GM12892 (cell line): Measurements from ENCODE around the gene HECTD3.

Experiments used
- DNase-seq: peaks from one replicate; pipeline ENCODE4 v3.0.0; 2011; ENCODE audit not compliant: insufficient read length
- FAIRE-seq: peaks from 2 replicates; lab custom pipeline; 2011; peaks lifted over from hg19 to GRCh38; lab: Jason Lieb, UNC
- POLR2A ChIP-seq: IDR thresholded peaks from 2 replicates; pipeline ENCODE4 v1.6.1; 2011; ENCODE audit warnings: low read depth, low read length, control low read depth
- POLR2AphosphoS5 ChIP-seq: IDR thresholded peaks from 2 replicates; pipeline ENCODE4 v1.6.1; 2011; ENCODE audit warnings: low read depth, low read length, control low read depth
- TAF1 ChIP-seq: IDR thresholded peaks from 2 replicates; pipeline ENCODE4 v1.6.1; 2011; ENCODE audit warnings: low read depth, mild to moderate bottlenecking, control low read depth, low read length, borderline replicate concordance

HECTD3 gene

DNA sequence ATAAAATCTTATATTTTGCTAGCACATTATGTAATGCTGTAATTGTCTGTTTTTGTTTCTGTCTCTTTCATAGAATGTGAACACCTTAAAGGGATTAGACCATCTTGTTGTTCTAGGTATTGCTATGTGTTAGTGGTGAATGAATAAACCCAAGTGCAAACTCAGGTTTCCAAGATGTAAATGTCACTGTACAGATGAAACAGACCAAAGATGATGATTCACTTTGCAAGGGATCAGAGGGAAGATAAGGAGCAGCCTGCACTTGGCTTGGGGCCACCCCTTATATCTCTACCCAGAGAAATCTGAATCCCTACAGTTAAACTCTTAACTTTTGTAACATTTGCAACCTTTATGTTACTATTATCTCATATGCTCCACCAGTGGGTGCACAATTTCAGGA lies 26.3 kb upstream of the HECTD3 start:
- TF ChIP-seq POLR2A (no peak), POLR2AphosphoS5 (no peak), TAF1 (no peak)
- no peak for FAIRE-seq

DNA sequence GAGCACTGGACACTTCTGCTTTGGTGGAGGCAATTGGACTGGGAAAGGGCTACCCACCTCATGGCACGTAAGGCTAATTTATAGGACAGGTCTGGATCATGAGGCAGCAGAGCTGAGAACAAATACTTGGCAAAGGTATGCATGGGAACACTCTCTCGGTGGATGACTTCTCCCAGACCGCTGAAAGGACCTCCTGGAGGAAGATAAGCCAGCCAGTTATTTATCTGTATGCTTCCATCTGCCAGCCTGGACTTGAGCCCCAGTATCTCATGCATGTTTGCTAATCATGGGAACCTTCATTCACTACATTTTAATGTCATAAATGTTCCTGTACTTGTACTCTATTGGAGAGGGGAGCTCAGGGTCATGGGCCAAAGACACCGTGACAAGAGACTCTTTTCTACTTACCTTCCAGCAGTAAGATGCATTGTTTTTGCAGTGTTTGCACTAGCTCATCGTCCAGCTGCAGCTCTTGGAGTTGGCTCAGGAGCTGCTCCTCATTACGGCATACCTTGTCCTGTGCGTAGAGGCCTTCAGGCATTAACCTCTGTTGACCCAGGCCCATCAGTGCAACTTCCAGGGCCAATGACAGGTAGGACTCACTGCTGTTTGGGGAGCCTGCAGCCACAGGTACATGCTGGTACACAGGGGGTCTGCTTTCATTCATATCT lies 24.6 kb upstream of the HECTD3 start:
- no peak for FAIRE-seq
- TF ChIP-seq TAF1, result no peak
- no peak for TF ChIP-seq POLR2AphosphoS5
- no peak for TF ChIP-seq POLR2A
- DNase-seq, result no peak

More for the DNA sequence above, 26.3 kb upstream of the HECTD3 start:
- no peak for DNase-seq

DNA sequence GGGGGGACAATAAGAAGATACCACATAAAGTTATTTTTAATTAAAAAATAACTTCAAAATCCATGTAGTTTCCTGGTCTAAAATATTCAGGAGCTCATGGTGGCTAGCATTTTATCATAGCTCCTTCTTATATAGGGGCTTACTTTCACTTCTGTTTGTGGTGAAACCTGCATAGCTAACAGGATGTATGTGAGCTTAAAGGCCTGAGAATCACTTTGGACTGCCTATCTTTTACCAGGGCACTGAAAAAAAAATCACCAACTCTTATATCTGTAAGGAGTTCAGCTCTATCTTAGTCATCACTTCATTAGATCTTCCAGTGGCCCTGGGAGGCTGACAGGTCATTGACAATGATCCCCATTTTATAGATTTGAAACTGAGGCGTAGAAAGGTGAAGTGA lies 22.2 kb upstream of the HECTD3 start:
- TF ChIP-seq POLR2AphosphoS5 (no peak), POLR2A (no peak), TAF1 (no peak)
- DNase-seq, result peak; percentile 40
- no peak for FAIRE-seq

DNA sequence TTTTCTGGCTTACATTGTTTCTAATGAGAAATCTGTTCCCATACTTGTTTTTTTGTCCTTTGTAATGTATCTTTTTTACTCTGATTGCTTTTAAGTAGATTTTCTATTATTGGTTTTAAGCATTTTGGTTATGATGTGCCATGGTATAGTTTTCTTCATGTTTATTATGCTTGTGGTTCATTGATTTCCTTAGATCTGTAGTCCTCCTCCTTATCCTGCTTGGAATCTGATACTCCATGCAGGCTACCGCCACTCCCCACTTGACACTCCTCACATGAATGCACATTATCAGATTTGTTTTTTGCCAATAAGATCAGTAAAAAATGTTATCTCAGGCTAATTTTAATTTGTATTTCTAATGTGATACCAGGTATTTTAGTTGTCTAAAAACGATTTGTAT lies 21.7 kb upstream of the HECTD3 start:
- no peak for DNase-seq
- no peak for TF ChIP-seq TAF1
- TF ChIP-seq POLR2AphosphoS5, result no peak
- TF ChIP-seq POLR2A, result no peak
- no peak for FAIRE-seq

DNA sequence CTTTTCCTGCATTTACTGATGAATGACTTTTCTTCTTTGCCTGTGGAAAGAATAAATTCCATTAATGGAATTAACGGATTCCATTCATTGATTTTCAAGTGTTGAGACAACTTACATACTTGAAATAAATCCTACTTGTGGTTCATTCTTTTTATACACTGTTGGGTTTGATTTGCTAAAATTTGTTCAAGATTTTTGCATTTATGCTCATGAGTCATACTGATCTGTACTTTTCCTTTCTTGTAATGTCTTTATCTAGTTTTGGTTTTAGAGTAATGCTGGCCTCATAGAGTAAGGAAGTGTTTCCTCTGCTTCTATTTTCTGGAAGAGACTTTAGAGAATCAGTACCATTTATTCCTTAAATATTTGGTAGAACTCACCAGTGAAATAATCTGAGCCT lies 15.3 kb upstream of the HECTD3 start:
- TF ChIP-seq POLR2AphosphoS5, result no peak
- TF ChIP-seq TAF1, result no peak
- no peak for TF ChIP-seq POLR2A
- FAIRE-seq (no peak), DNase-seq (no peak)

DNA sequence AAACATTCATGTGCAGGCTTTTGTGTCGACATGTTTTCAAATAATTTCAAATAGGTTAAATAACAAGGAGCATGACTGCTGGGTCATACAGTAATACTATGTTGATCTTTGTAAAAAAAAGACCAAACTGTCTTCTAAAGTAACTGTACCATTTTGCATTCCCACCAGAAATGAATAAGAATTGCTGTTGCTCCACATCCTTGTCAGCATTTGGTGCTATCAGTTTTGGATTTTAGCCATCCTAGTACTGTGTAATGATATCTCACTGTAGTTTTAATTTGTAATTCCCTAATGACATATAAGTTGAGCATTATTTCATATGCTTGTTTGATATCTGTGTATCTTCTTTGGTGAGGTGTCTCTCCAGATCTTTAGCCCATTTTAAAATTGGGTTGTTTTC lies 12.5 kb upstream of the HECTD3 start:
- FAIRE-seq (no peak), DNase-seq (no peak)
- no peak for TF ChIP-seq POLR2A
- TF ChIP-seq TAF1, result no peak
- no peak for TF ChIP-seq POLR2AphosphoS5

- FAIRE-seq (peak; percentile 67), DNase-seq (no peak)
- TF ChIP-seq TAF1 (no peak), POLR2AphosphoS5 (no peak), POLR2A (no peak)
These were observed 7.6 kb upstream of the HECTD3 start for GRCh38 chr1:45018599-45019230.

- TF ChIP-seq POLR2A (no peak), TAF1 (no peak), POLR2AphosphoS5 (no peak)
- FAIRE-seq, result no peak
- DNase-seq, result no peak
These were observed 5.6 kb upstream of the HECTD3 start for GRCh38 chr1:45016767-45017166.

- TF ChIP-seq TAF1 (no peak), POLR2AphosphoS5 (no peak), POLR2A (no peak)
- DNase-seq (no peak), FAIRE-seq (no peak)
These were observed 5.1 kb upstream of the HECTD3 start for GRCh38 chr1:45016090-45016697.

GRCh38 chr1:45015683-45016082 lies 4.6 kb upstream of the HECTD3 start:
- TF ChIP-seq POLR2A (no peak), POLR2AphosphoS5 (no peak)
- DNase-seq, result no peak
- no peak for FAIRE-seq

- no peak for TF ChIP-seq POLR2AphosphoS5
- no peak for TF ChIP-seq POLR2A
- TF ChIP-seq TAF1, result no peak
- peak; percentile 84 for FAIRE-seq
- DNase-seq, result no peak
These were observed 3.4 kb upstream of the HECTD3 start for GRCh38 chr1:45014321-45015028.
